Measurements from ENCODE around the gene PI4KA. TPM values are rescaled to one million over a fixed set of nuclear protein-coding genes. Genes with fewer than 3 reads are reported as not detected.
A peak's percentile ranks its signal among the peaks of the same experiment; 100 is the strongest.
"Not testable (repeated sequence)": the region's sequence is repeated elsewhere in the genome, so short reads cannot be mapped to it uniquely, and the experiment has no call there.

PI4KA gene
- total RNA-seq, 1 donor from 2014 or later, result 80.4 TPM

DNA sequence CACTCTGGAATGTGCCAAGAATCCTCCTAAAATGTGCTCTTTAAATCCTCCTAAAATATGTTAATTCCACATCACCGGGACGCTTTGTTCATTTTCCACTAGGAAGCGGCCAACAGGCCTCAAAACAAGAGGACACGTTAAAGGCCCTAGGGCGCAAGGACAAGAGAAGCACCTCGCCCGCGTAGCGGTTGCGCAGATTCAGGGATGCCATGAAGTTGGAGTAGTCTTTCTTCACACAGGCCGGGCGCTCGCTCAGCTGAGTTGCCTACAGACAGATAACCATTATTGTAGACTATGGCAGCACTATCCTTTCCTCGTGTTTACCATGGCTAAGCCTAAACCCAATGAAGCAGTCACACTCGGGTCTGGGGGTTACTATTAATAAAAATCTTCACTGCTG lies 114.2 kb downstream of the PI4KA start:
- Mint-ChIP-seq H3K27ac (no peak overlapping the region), H3K4me1 (ENCODE audit: low read depth) (no peaks in the 10 kb centered on the region), H3K27me3 (ENCODE audit: insufficient read depth) (no peaks in the 10 kb centered on the region), H3K9me3 (no peaks in the 10 kb centered on the region), H3K36me3 (ENCODE audit: low read depth) (peaks cover 26% of the 10 kb centered on the region), H3K4me3 (no peak overlapping the region)
- DNase-seq (ENCODE audit: low spot score), result no peak
- intact Hi-C loops (cut with micrococcal nuclease), result no loop called here

DNA sequence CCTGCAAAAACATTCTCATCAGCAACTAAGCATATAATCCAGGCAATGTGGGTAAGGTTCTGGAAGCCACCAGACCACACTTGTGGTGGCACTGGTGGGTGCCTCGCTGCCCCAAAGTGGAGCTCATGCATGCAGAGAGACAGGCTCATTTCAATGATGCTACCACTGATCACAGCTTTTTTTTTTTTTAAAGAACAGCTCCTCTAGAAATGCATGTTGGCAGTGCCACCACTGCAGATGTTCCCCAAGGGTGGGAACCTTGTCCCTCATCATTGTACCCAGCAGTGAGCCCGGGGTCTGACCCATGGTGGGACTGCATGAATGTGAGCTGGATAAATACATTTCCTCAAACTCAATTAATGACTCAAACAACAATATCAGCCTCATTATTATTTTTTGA lies 115.8 kb downstream of the PI4KA start:
- intact Hi-C loops (cut with micrococcal nuclease), result loop anchor here (1.0 kb wide), 1 partner anchor 136 kb away; no protein-coding TSS in a partner anchor
- Mint-ChIP-seq H3K4me1 (ENCODE audit: low read depth) (peaks cover 9% of the 10 kb centered on the region), H3K27ac (no peak overlapping the region), H3K36me3 (ENCODE audit: low read depth) (peaks cover 30% of the 10 kb centered on the region), H3K27me3 (ENCODE audit: insufficient read depth) (no peaks in the 10 kb centered on the region), H3K9me3 (no peaks in the 10 kb centered on the region), H3K4me3 (no peak overlapping the region)
- no peak for DNase-seq (ENCODE audit: low spot score)

DNA sequence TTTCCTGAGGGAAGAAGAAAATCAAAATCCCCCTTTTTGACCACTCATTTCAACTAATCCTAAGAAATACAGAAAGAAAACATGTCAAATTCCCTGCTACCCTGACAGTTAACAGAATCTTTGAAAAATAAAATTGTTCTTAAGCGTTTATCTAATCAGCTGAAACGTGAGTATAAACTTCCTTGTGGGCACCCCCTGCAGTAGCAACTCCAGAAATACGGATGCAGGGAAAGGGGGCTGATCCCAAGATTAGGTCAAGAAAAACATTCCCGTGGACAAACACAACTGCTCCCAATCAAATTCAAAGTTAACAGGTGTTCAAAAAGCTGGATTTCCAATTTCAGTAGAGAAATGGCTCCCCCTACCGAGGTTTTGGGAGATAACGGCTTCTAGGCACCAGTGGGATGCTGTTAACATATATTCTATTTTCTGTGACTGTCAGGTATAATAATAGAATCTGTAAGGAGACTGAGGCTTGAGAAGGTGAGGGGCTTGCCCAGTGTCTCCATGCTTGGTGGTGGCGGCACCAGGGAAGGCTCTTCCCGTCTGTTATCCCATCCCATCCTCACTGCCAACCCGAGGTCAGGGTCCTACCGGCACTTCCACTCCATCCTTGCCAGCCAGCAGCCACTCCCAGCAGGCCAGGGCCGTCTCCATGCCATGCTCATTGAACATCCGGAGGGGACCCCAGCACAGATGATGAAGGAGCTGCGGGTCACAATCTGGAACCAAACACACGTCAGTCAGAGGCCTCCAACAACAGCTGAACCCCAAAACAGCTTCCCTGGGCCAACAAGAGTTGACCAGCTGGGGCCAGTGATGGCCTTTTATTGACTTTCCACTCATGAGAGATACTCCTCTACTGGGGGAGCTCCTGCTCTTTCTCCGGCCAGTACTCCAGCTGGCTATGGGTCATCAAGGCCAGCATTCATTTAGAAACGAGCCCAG lies 116.7 kb downstream of the PI4KA start:
- intact Hi-C loops (cut with micrococcal nuclease), result loop anchor here (1.0 to 2.0 kb wide), 2 partner anchors 136 to 323 kb away; no protein-coding TSS in a partner anchor

DNA sequence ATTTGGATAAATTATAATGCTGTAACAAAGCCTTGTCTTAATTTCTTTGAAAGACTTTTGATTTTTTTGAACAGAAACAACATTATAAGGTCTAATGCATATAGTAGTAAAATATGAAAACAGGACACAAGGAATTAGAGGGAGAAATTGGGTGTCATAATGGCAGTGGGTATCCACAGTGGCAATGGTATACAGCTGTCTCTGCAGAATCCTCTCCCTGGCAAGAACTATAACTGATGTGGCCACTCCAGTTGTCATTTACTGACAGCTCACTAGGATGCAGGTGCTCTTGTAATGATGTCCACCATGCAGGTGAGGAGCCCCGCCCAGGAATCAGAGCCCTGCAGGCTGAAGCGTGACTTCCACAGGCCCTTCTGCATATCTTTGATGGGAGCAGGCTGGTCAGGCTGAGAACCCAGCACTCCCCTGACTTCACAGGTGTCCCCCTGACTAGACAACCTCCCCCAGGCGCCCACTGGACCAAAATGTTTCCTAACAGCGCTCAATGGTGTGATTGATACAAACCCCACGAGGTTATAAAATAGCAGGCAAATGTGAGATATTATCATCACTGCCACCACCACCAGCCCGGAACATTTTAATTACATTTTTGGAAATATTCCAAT lies 117.5 kb downstream of the PI4KA start:
- Mint-ChIP-seq H3K9me3 (no peaks in the 10 kb centered on the region), H3K4me1 (ENCODE audit: low read depth) (peaks cover 9% of the 10 kb centered on the region), H3K27ac (no peak overlapping the region), H3K27me3 (ENCODE audit: insufficient read depth) (no peaks in the 10 kb centered on the region), H3K36me3 (ENCODE audit: low read depth) (peaks cover 26% of the 10 kb centered on the region), H3K4me3 (no peak overlapping the region)
- intact Hi-C loops (cut with micrococcal nuclease), result loop anchor here (2.0 kb wide), 1 partner anchor 322 kb away; no protein-coding TSS in a partner anchor
- no peak for DNase-seq (ENCODE audit: low spot score)

More for the DNA sequence above, 116.7 kb downstream of the PI4KA start:
- Mint-ChIP-seq H3K4me3 (no peak overlapping the region), H3K27me3 (ENCODE audit: insufficient read depth) (no peaks in the 10 kb centered on the region), H3K36me3 (ENCODE audit: low read depth) (peaks cover 30% of the 10 kb centered on the region), H3K9me3 (no peaks in the 10 kb centered on the region), H3K4me1 (ENCODE audit: low read depth) (peaks cover 9% of the 10 kb centered on the region), H3K27ac (no peak overlapping the region)
- DNase-seq (ENCODE audit: low spot score), result peak; percentile 15

DNA sequence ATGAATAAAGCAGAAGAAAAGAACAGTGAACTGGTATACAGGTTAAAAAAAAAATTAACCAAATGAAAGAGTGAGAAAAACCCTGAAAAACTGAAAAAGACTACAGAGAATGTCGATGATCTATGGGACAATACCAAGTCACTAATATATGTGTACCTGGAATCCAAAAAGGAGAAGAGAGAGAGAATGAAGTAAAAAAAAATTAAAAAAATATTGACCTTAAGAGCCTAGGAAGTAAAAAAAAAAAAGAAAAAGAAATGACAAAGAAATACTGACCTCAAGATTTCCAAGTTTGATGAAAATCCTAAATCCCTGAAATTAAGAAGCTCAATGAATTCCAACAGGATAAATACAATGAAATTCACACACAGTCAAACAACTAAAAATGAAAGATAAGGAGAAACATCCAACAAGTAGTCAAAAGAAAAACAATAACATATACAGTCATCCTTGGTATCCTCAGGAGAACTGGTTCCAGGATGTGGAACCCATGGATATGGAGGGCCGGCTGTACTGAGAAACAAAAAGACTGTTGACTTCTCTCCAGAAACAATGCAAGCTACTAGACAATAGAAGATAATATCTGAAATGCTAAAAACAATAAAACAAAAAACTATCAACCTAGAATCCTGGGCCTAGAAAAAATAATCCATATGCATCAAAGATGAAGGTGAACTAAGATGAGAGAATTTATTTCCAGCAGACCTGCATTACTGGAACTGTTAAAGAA lies 118.2 kb downstream of the PI4KA start:
- peaks cover 26% of the 10 kb centered on the region for H3K36me3 Mint-ChIP-seq (ENCODE audit: low read depth)
- no peaks in the 10 kb centered on the region for H3K9me3 Mint-ChIP-seq
- H3K27ac Mint-ChIP-seq, result no peak overlapping the region
- H3K27me3 Mint-ChIP-seq (ENCODE audit: insufficient read depth), result no peaks in the 10 kb centered on the region
- intact Hi-C loops (cut with micrococcal nuclease), result loop anchor here (2.0 kb wide), 1 partner anchor 322 kb away; no protein-coding TSS in a partner anchor
- peaks cover 9% of the 10 kb centered on the region for H3K4me1 Mint-ChIP-seq (ENCODE audit: low read depth)
- DNase-seq (ENCODE audit: low spot score), result no peak
- H3K4me3 Mint-ChIP-seq, result no peak overlapping the region

DNA sequence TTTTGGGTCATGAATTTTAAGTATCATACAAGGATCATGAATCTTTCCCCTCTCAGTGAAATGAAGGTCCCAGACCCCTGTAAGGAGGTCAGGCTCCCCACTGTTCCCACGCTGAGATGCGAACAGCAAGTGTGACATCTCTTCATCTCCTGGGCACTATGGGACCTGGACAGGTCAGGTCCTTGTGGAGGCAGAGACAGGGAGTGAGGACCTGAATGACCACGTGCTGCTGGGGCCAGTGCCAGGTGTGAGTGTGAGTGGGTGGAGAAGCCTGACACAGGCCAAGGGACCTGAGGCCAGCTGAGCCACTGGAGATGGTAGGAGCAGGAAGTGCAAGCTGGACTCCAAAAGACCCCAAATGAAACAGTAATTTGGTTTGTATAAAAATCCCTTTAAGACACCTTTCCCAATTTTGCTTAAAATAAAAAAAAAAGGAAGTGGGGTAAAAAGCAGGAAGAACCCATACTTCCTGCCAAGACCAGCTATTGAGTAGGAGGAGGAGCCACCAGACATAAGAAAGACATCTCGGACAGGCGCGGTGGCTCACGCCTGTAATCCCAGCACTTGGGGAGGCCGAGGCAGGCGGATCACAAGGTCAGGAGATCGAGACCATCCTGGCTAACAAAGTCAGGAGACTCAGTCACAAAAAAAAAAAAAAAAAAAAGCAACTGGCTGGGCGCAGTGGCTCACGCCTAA lies 120.1 kb downstream of the PI4KA start:
- H3K36me3 Mint-ChIP-seq (ENCODE audit: low read depth), result peaks cover 21% of the 10 kb centered on the region

DNA sequence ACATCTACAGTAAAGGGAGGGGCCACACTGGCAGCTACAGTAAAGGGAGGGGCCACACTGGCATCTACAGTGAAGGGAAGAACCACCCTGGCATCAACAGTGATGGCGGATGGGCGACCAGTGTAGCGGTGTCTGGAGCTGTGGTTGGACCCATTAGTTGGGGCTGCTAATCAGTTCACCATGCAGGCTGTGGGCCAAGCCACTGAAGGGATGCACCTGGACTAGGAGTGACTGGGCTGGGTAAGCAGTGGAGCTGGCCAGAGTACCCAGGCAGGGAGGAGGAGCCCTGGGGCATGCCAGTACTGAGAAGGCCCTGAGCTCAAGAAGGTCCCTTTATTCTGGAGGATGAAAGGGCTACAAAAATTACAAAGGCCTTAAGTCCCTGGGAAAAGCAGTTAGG lies 121.7 kb downstream of the PI4KA start:
- H3K4me1 Mint-ChIP-seq (ENCODE audit: low read depth); H3K27ac Mint-ChIP-seq; H3K4me3 Mint-ChIP-seq; intact Hi-C loops (cut with micrococcal nuclease); H3K27me3 Mint-ChIP-seq (ENCODE audit: insufficient read depth); DNase-seq (ENCODE audit: low spot score); H3K9me3 Mint-ChIP-seq: not testable (repeated sequence)
- H3K36me3 Mint-ChIP-seq (ENCODE audit: low read depth), result peaks cover 18% of the 10 kb centered on the region

More for the DNA sequence above, 120.1 kb downstream of the PI4KA start:
- peak overlapping the region; percentile 11 for H3K27ac Mint-ChIP-seq
- H3K9me3 Mint-ChIP-seq, result no peaks in the 10 kb centered on the region
- peaks cover 9% of the 10 kb centered on the region for H3K4me1 Mint-ChIP-seq (ENCODE audit: low read depth)
- no peaks in the 10 kb centered on the region for H3K27me3 Mint-ChIP-seq (ENCODE audit: insufficient read depth)
- intact Hi-C loops (cut with micrococcal nuclease), result no loop called here
- no peak for DNase-seq (ENCODE audit: low spot score)
- H3K4me3 Mint-ChIP-seq, result no peak overlapping the region

DNA sequence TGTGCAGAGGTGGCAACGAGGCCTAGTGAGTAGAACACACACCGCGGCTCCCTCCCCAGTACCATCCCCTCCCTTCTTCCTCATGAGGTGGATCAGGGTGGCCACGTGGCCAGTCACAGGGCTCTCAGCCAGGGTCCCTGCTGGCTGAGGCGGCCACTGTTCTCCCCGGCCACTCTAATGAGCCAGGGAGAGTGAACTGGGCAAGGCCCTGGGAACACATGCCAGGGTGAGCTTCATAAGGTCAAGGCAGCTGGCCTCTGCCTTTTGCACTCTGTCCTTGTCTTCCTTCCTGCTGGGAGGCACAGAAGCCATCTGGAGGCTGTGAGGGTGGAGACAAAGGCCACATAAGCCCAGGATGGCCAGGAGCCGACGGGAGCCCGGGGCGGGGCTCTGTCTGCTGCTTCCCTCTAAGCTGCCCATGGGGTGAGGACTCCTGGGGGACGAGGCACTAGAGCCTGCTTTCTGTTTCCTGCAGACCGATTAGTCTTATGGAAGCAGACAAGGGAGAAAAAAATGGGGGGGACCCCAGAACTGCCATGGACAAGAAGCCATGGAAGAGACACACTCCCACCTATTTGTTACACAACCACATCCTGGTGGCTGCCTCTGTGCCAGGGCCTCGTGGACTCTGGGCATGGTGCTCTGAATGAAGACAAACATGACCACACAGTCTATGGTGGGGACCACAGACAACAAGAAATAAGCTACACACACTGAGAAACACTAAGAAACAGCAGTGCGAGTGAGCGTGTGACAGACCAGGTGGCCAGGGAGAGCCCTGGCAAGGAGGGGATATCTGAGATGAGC lies 123.1 kb downstream of the PI4KA start:
- intact Hi-C loops (cut with micrococcal nuclease); DNase-seq (ENCODE audit: low spot score); H3K27ac Mint-ChIP-seq; H3K9me3 Mint-ChIP-seq; H3K4me1 Mint-ChIP-seq (ENCODE audit: low read depth); H3K4me3 Mint-ChIP-seq; H3K27me3 Mint-ChIP-seq (ENCODE audit: insufficient read depth): not testable (repeated sequence)
- peaks cover 12% of the 10 kb centered on the region for H3K36me3 Mint-ChIP-seq (ENCODE audit: low read depth)

DNA sequence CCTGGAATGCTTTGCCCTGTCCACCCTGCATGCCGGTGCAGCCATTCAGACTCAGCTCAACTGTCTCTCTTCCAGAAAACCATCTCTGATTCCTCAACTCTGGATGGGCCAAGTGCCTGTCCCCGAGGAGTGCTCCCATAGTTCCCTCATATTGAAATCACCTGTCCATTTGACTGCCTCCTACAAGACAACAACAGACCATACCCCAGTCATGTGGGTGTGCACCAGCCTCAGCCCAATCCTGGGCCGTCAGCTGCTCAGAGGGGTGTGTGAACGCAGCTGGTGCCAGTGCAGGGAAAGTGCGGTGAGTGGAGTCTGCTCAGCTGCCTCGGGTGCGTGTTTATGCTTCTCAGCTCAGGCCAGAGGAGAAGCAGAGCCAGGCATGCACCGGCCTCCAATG lies 126.2 kb downstream of the PI4KA start:
- intact Hi-C loops (cut with micrococcal nuclease); DNase-seq (ENCODE audit: low spot score); H3K27me3 Mint-ChIP-seq (ENCODE audit: insufficient read depth); H3K36me3 Mint-ChIP-seq (ENCODE audit: low read depth); H3K9me3 Mint-ChIP-seq; H3K4me1 Mint-ChIP-seq (ENCODE audit: low read depth); H3K4me3 Mint-ChIP-seq; H3K27ac Mint-ChIP-seq: not testable (repeated sequence)

DNA sequence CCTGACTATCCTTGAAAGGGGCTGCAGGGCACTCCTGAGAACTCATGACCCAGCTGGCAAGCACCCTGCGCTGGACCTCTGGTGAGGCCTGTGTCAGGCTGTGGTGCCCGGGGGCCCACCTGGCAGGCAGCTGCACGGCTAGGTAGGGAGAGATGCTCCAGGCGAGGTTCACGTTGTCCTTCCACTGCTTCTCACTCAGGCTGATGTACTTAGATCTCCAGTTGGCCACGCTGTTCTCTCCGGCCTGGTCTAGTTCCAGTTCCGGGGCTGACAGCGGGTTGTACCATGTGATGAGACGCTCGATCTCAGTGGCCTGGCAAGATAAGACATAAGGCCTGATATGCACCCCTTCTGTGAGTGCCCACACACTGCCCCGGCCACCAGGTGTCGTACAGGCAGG lies 129.4 kb downstream of the PI4KA start:
- H3K9me3 Mint-ChIP-seq, result no peaks in the 10 kb centered on the region
- DNase-seq (ENCODE audit: low spot score), result no peak
- no peak overlapping the region for H3K27ac Mint-ChIP-seq
- intact Hi-C loops (cut with micrococcal nuclease), result no loop called here
- H3K4me1 Mint-ChIP-seq (ENCODE audit: low read depth), result no peaks in the 10 kb centered on the region
- H3K36me3 Mint-ChIP-seq (ENCODE audit: low read depth), result peaks cover 12% of the 10 kb centered on the region
- no peak overlapping the region for H3K4me3 Mint-ChIP-seq
- H3K27me3 Mint-ChIP-seq (ENCODE audit: insufficient read depth), result no peaks in the 10 kb centered on the region

DNA sequence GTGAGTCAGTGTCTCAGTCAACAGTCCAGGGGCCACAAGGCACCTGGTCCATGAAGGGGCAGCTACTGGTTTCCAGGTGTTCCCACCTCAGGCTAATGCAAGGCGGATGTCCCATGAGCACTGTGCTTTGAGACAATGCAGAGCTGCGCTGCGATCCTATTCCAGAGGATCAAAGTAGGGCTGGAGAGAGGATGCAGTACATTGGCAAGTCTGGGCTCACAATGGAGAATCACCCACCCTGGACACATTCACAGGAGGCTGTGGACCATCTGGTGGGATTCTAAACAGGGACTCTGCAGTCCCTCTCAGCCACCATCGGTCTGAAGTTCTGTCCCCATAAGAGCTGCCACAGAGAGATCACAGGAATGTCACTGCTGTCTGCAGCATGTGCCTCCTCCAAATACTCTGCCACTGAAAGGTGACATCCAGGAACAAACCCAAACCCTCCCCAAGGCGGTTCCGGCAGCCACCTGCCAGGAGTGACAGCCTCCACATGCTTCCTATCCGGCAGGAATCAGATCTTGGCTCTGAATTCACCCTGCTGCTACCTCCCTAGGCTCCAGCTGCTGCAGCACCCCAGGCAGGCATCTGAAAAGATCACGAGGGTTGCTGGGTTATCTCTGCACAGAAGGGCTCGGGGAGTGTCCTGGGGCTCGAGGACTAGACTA lies 130.0 kb downstream of the PI4KA start:
- Mint-ChIP-seq H3K9me3 (no peaks in the 10 kb centered on the region), H3K27ac (no peak overlapping the region), H3K4me1 (ENCODE audit: low read depth) (no peaks in the 10 kb centered on the region), H3K4me3 (no peak overlapping the region), H3K36me3 (ENCODE audit: low read depth) (peaks cover 12% of the 10 kb centered on the region), H3K27me3 (ENCODE audit: insufficient read depth) (no peaks in the 10 kb centered on the region)
- no peak for DNase-seq (ENCODE audit: low spot score)
- intact Hi-C loops (cut with micrococcal nuclease), result no loop called here

Data from activated T-helper 1 cell treated with anti-CD3 and anti-CD28 coated beads, Interleukin-12 subunit alpha, Interleukin-12 subunit beta, Interleukin-2, Interleukin-4 antibody, amounts not matched to agents 30 ng/mL and 10 ng/mL and 1 ng/mL, durations not matched to agents 14 hours and 24 hours and 36 hours (primary cell).